NT2/D1 (cell line): ENCODE measurements around the gene GSKIP.

Experiments
- SUZ12 ChIP-seq: IDR thresholded peaks from 2 replicates; pipeline ENCODE4 v1.6.1; 2011; ENCODE audit not compliant: insufficient read length, insufficient read depth; ENCODE audit errors: extremely low read depth
- ZNF274 ChIP-seq: IDR thresholded peaks from 2 replicates; pipeline ENCODE4 v1.6.1; 2011; ENCODE audit warnings: mild to moderate bottlenecking, low read depth, low read length

DNA sequence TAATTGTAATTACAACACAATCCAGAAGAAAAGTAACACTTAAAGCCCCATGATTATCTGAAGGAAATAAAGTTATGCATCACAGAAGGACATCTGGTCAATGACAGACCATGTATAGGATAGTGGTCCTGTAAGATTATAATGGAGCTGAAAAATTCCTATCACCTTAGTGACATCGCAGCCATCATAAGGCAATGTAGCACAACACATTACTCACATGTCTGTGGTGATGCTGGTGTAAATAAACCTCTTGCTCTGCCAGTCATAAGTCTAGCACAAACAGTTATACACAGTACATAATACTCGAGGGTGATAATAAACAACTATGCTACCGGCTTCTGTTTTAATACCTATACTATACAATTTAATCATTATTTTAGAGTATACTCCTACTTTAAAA lies 11.3 kb upstream of the GSKIP start:
- TF ChIP-seq ZNF274 = no peak
- no peak for TF ChIP-seq SUZ12
